GM12872 (cell line): ENCODE results near the gene FMNL2.

ENCODE experiments used
- CTCF ChIP-seq: IDR thresholded peaks from 3 replicates; pipeline ENCODE4 v1.5.1; 2011; ENCODE audit warnings: low read depth, mild to moderate bottlenecking, low read length, moderate library complexity; ENCODE audit not compliant: insufficient read depth

FMNL2 gene

GRCh38 chr2:152330235-152330866, 4.6 kb upstream of the FMNL2 start:
- TF ChIP-seq CTCF = no peak

- TF ChIP-seq CTCF = no peak
These were observed 316 bp upstream of the FMNL2 start for GRCh38 chr2:152334701-152335015.

- TF ChIP-seq CTCF = no peak
These were observed 748 bp downstream of the FMNL2 start for GRCh38 chr2:152335726-152336118.

- no peak for TF ChIP-seq CTCF
These were observed 1.3 kb downstream of the FMNL2 start for GRCh38 chr2:152336119-152336853.

- TF ChIP-seq CTCF = no peak
These were observed 2.0 kb downstream of the FMNL2 start for GRCh38 chr2:152336854-152337510.

GRCh38 chr2:152337511-152337903, 2.5 kb downstream of the FMNL2 start:
- TF ChIP-seq CTCF = no peak

- no peak for TF ChIP-seq CTCF
These were observed 4.7 kb downstream of the FMNL2 start for GRCh38 chr2:152339556-152340286.
